SK-N-SH (cell line): ENCODE results near the gene SLF2. TPM values are rescaled to one million over a fixed set of nuclear protein-coding genes. Genes with fewer than 3 reads are reported as not detected.

Source experiments
- CTCF ChIA-PET: fragments of 300-600, 350-600 bp; formaldehyde crosslinking; extraction: SDS; loops from one replicate; lab custom pipeline; 2021; lab: Yijun Ruan, JAX
- POLR2A ChIA-PET: fragments of 350-600 bp; sonication (Branson Sonifier 250); formaldehyde crosslinking; extraction: SDS; loops from one replicate; lab custom pipeline; 2020; ENCODE audit warnings: antibody characterized with exemption, inconsistent platforms; lab: Yijun Ruan, JAX
- DNase-seq: peaks from one replicate; pipeline ENCODE4 v3.0.0; 2012
- H2AFZ ChIP-seq: fragments of 200-600 bp; sonication (generic); 2 replicates; pipeline ENCODE4 v1.8.1; 2016; ENCODE audit warnings: antibody characterized with exemption, mild to moderate bottlenecking, low read depth
- H3F3A ChIP-seq: fragments of 200-600 bp; sonication (generic); replicated peaks from 2 replicates; pipeline ENCODE3; 2016; ENCODE audit warnings: antibody characterized with exemption, mild to moderate bottlenecking; ENCODE audit not compliant: insufficient read depth
- H3K27ac ChIP-seq, 2 experiments: fragments of 200-500 bp in 1 of 2; fragments of 200-600 bp in 1 of 2; sonication (Bioruptor generic) in 1 of 2; sonication (generic), shearing (Covaris generic) in 1 of 2; 2 replicates each; pipeline versions ENCODE4 v1.5.1 to v1.6.1; 2014 to 2016; ENCODE audit warnings: low read depth in 2 of 2, inconsistent platforms in 1 of 2, low read length in 1 of 2, mild to moderate bottlenecking in 1 of 2, mixed read lengths in 1 of 2
- H3K27me3 ChIP-seq: fragments of 200-600 bp; sonication (generic), shearing (Covaris generic); 2 replicates; pipeline ENCODE4 v1.6.1; 2016; ENCODE audit warnings: mixed run types; ENCODE audit not compliant: insufficient read depth
- H3K36me3 ChIP-seq, 2 experiments: fragments of 200-500 bp in 1 of 2; fragments of 200-600 bp in 1 of 2; sonication (Bioruptor generic) in 1 of 2; sonication (generic) in 1 of 2; replicated peaks in 1 of 2; 2 replicates each; pipeline versions ENCODE3 to v1.5.1; 2014 to 2016; ENCODE audit warnings: low read length in 1 of 2, mild to moderate bottlenecking in 1 of 2; ENCODE audit not compliant: insufficient read depth in 2 of 2, control insufficient read depth in 1 of 2
- H3K4me1 ChIP-seq, 2 experiments: fragments of 200-500 bp in 1 of 2; fragments of 200-600 bp in 1 of 2; sonication (Bioruptor generic) in 1 of 2; sonication (generic), shearing (Covaris generic) in 1 of 2; 2 replicates each; pipeline versions ENCODE4 v1.5.1 to v1.6.1; 2014 to 2016; ENCODE audit warnings: low read depth in 1 of 2, low read length in 1 of 2, mixed run types in 1 of 2; ENCODE audit not compliant: insufficient read depth in 2 of 2, control insufficient read depth in 1 of 2
- H3K4me2 ChIP-seq: fragments of 200-600 bp; sonication (generic), shearing (Covaris generic); 2 replicates; pipeline ENCODE4 v1.6.1; 2017; ENCODE audit warnings: mixed run types
- H3K4me3 ChIP-seq, 2 experiments: fragments of 200-500 bp in 1 of 2; fragments of 200-600 bp in 1 of 2; sonication (Bioruptor generic) in 1 of 2; sonication (generic), shearing (Covaris generic) in 1 of 2; 2 replicates each; pipeline versions ENCODE4 v1.5.1 to v1.8.1; 2014 to 2016; ENCODE audit warnings: low read depth in 2 of 2, inconsistent platforms in 1 of 2, low read length in 1 of 2, mild to moderate bottlenecking in 1 of 2, mixed read lengths in 1 of 2, moderate library complexity in 1 of 2
- H3K79me2 ChIP-seq: fragments of 200-600 bp; sonication (generic); 2 replicates; pipeline ENCODE4 v1.8.1; 2017; ENCODE audit warnings: mild to moderate bottlenecking; ENCODE audit not compliant: insufficient read depth
- H3K9ac ChIP-seq: fragments of 200-600 bp; sonication (generic); 2 replicates; pipeline ENCODE4 v1.6.1; 2017; ENCODE audit warnings: mixed run types
- H3K9me2 ChIP-seq: fragments of 200-600 bp; sonication (generic); 2 replicates; pipeline ENCODE4 v1.6.1; 2017; ENCODE audit warnings: mixed run types
- H3K9me3 ChIP-seq: fragments of 200-600 bp; sonication (generic); 2 replicates; pipeline ENCODE4 v1.6.1; 2017; ENCODE audit warnings: mixed run types, mild to moderate bottlenecking, moderate library complexity
- H4K20me1 ChIP-seq: fragments of 200-600 bp; sonication (generic); 2 replicates; pipeline ENCODE4 v1.6.1; 2017; ENCODE audit warnings: mild to moderate bottlenecking, mixed run types; ENCODE audit not compliant: insufficient read depth
- CTCF ChIP-seq: fragments of 200-600 bp; sonication (generic); IDR thresholded peaks from 2 replicates; pipeline ENCODE4 v1.6.1; 2017; ENCODE audit warnings: antibody characterized with exemption, mild to moderate bottlenecking, moderate library complexity
- EP300 ChIP-seq, 2 experiments: IDR thresholded peaks; 2 replicates each; pipeline versions ENCODE4 v1.4.0 to v1.6.1; 2012; ENCODE audit warnings: borderline replicate concordance in 1 of 2, low read depth in 1 of 2, low read length in 1 of 2
- GABPA ChIP-seq: IDR thresholded peaks from 2 replicates; pipeline ENCODE4 v1.4.0; 2012; ENCODE audit warnings: low read depth, mild to moderate bottlenecking
- RAD21 ChIP-seq: IDR thresholded peaks from 2 replicates; pipeline ENCODE4 v1.6.1; 2012; ENCODE audit warnings: mild to moderate bottlenecking, low read length
- REST ChIP-seq: IDR thresholded peaks from 2 replicates; pipeline ENCODE4 v1.6.1; 2012; ENCODE audit warnings: mild to moderate bottlenecking, low read depth, low read length, moderate library complexity
- SMC3 ChIP-seq: IDR thresholded peaks from 2 replicates; pipeline ENCODE4 v1.6.1; 2012; ENCODE audit warnings: low read depth, low read length, improper control_type of control experiment
- USF2 ChIP-seq: fragments of 150-350 bp; IDR thresholded peaks from 2 replicates; pipeline ENCODE4 v1.6.1; 2017; ENCODE audit warnings: antibody characterized with exemption, low read length, low read depth, borderline replicate concordance
- WGBS: methylation state at CpG from one replicate; pipeline ENCODE4 v1.1.6; 2017; ENCODE audit warnings: low lambda C conversion rate; 5-methylcytosine and 5-hydroxymethylcytosine counted together
- polyA plus RNA-seq, 3 experiments: library from polyadenylated mRNA; depleted of rRNA; stranded (reverse); fragments of >200 nt; gene quantifications; 2 replicates each; pipeline ENCODE4 v1.2.3, GENCODE V29; 2012

Gene SLF2
- polyA plus RNA-seq, 1 of the 3 experiments (the other 2 are of a cell fraction): 6.3 TPM

- TF ChIP-seq REST: no peak
Observed at GRCh38 chr10:100877461-100877850, 35.3 kb upstream of the SLF2 start (continued).

- Histone ChIP-seq H3K79me2 (no peaks in the 10 kb centered on the region), H3K27me3 (no peaks in the 10 kb centered on the region), H3F3A (peaks cover 3% of the 10 kb centered on the region), H3K4me2 (no peak overlapping the region), H3K9me2 (no peaks in the 10 kb centered on the region), H3K4me3 (no peak overlapping the region)
- peak; percentile 80 for DNase-seq
- no peak for TF ChIP-seq GABPA
- peak; percentile 96 for TF ChIP-seq RAD21
- peak; percentile 79 for TF ChIP-seq CTCF
- TF ChIP-seq SMC3: peak; percentile 87
- no peak for TF ChIP-seq USF2
- no peak for TF ChIP-seq EP300 (IDR thresholded peaks at IDR 0.05; ENCODE audit: borderline replicate concordance in 1 of 2, low read depth in 1 of 2, low read length in 1 of 2)
- TF ChIP-seq, all 33 proteins: peak for 3
- CTCF ChIA-PET: interaction anchor here (0.6 to 15.7 kb wide), 73 partner anchors 9 to 539 kb away, joined by 3 to 267 read pairs (median 5); partner anchors contain the start of genes HIF1AN, LZTS2 and PAX2
- Histone ChIP-seq H3K4me1 (peaks cover 0 to 30% of the 10 kb centered on the region in 2 experiments; a peak in 2 of 4 replicates), H3K9ac (no peak overlapping the region), H2AFZ (0 out of 2 replicates have a peak overlapping the region, but pooled peaks have one; percentile 38), H4K20me1 (no peaks in the 10 kb centered on the region), H3K9me3 (no peaks in the 10 kb centered on the region), H3K36me3 (no peaks in the 10 kb centered on the region), H3K27ac (no peak overlapping the region)
- POLR2A ChIA-PET: interaction anchor here (0.6 to 1.2 kb wide), 2 partner anchors 111 to 316 kb away, joined by 3 to 6 read pairs; no protein-coding TSS in a partner anchor
- WGBS: 15% methylated on average over 5 of the region's 5 CpGs
Observed at GRCh38 chr10:100878291-100878910, 34.4 kb upstream of the SLF2 start.
